Activated CD8-positive, alpha-beta memory T cell treated with anti-CD3 and anti-CD28 coated beads for 1 hour (primary cell): ENCODE results near the gene PLIN3.
"Not testable (repeated sequence)": the region's sequence is repeated elsewhere in the genome, so short reads cannot be mapped to it uniquely, and the experiment has no call there.

ENCODE experiments used
- DNase-seq, 2 donors: peaks; one replicate each; pipeline ENCODE4 v3.0.0-alpha.2; 2020; ENCODE audit warnings: low read depth in 1 of 2; ENCODE audit errors: extremely low read depth in 1 of 2

The PLIN3 gene

DNA sequence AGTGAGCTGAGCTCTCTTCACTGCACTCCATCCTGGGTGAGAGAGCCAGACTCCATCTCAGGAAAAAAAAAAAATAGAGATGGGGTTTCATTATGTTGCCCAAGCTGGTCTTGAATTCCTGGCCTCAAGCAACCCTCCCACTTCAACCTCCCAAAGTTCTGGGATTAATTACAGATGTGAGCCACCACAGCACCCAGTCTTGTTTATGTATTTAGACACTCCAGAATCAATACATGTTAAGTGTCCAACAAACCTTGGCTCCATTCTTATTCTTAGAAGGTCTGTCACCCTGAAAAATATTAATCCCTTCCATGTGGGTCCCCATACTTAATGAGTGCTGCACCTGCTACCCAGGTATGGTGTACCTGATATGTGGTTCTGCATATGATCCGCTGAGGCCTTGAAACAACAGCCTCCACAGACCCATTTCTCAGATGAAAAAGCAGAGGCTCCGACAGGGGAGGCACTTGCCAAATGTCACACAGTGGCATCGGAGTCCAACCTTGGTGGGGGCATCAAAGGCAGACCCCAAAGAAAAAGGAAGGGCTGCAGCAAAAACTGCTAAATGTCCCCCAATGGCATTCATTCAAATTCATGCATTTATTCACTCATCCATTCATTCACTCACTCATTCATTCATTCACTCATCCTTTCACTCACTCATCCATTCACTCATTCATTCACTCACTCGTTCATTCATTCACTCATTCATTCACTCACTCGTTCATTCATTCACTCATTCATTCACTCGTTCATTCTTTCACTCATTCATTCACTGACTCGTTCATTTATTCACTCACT lies 52.6 kb downstream of the PLIN3 start:
- DNase-seq: no peak

DNA sequence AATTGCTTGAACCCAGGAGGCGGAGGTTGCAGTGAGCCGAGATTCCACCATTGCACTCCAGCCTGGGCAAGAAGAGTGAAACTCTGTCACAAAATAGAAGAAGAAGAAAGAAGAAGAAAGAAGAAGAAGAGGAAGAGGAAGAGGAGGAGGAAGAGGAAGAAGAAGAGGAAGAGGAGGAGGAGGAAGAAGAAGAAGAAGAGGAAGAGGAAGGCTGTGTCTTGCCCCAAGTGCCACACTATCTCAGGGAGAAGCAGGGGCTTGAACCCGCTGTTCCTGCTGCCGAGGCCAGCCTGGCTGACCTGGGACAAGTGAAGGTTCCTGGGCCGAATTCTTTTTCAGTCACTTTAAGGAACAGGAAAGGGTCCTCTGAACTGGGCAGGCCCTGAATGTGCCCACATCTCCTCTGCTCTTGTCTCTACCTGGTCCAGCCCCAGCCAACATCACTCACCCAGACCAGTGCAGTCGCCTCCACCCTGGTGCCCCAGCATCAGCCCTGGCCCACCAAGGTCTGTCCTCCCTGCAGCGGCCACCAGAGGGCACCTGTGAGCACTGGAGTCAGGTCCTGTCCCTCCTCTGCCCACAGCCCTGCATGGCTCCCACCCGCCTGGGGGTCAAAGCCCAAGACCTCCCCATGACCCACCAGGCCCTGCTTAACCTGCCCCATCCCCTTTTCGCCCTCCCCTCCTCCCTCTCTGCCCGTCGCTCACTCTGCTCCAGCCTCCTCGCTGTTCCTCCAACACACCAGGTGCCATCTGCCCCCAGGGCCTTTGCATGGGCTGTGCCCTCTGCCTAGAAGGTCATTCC lies 55.9 kb downstream of the PLIN3 start:
- DNase-seq: peak; percentile 78 to 87

GRCh38 chr19:4807188-4807587 lies 60.3 kb downstream of the PLIN3 start:
- DNase-seq: no peak

- no peak for DNase-seq
Measured at GRCh38 chr19:4806384-4806783, 61.1 kb downstream of the PLIN3 start.

- DNase-seq: not testable (repeated sequence)
Measured at GRCh38 chr19:4805140-4805539, 62.3 kb downstream of the PLIN3 start.

DNA sequence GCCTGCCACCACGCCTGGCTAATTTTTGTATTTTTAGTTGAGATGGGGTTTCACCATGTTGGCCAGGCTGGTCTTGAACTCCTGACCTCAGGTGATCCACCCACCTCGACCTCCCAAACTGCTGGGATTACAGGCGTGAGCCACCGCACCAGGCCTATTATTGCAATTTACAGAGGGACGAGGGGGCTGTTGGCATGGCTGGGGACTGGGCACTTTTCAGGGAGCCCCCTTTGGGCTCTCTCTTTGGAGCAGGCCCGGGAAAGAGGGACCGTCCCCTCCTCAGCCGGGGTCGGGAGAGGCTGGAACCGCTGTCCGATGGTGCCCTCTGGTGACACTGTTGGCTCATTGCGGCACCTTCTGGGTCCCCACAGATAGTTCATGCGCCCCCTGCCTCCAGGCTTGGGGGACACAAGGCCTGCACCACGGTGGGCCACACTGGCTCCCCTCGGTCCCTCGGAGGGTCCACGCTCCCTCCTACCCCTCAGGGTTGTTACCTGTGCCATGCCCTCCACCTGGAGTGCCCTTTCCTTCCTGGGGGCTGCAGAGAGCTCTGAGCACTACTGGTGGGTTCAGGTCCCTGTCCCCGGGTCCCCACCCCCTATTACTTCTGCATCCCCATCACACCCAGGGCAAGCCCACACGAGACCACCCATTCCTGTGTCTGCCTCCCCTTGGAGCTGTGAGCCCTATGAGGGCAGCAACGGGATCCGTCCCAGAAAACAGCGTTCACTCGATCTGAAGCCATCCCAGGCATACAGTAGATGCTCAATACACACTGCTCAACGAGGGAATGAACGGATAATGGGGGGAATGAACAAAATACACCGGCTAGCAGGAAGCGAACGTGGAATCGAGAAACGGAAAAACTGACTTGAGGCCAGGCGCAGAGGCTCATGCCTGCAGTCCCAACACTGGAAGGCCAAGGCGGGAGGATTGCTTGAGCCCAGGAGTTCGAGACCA lies 63.5 kb downstream of the PLIN3 start:
- peak; percentile 27 to 49 for DNase-seq

GRCh38 chr19:4802711-4803110 lies 64.8 kb downstream of the PLIN3 start:
- DNase-seq: no peak

- no peak for DNase-seq
Measured at GRCh38 chr19:4801085-4801619, 66.3 kb downstream of the PLIN3 start.

- no peak for DNase-seq
Measured at GRCh38 chr19:4800591-4801081, 66.8 kb downstream of the PLIN3 start.

DNA sequence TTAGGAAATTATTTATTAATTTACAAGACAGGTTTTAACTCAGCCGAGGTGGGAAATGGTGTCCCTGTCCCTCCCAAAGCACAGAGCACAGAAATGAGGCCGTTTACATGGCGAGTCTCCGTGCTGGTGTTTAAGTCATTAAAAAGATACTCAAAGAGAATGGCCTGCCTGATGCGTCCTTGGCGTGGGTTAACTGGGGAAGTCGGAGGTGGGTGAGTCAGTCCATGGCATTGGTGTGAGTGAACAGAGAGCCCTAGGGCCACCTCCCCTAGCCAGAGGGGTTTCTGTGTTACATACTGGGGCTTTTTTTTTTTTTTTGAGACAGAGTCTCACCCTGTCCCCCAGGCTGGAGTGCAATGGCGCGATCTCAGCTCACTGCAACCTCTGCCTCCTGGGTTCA lies 72.1 kb downstream of the PLIN3 start:
- no peak for DNase-seq

GRCh38 chr19:4794971-4795370 lies 72.5 kb downstream of the PLIN3 start:
- DNase-seq: no peak

- not testable (repeated sequence) for DNase-seq
Measured at GRCh38 chr19:4793278-4793677, 74.2 kb downstream of the PLIN3 start.

DNA sequence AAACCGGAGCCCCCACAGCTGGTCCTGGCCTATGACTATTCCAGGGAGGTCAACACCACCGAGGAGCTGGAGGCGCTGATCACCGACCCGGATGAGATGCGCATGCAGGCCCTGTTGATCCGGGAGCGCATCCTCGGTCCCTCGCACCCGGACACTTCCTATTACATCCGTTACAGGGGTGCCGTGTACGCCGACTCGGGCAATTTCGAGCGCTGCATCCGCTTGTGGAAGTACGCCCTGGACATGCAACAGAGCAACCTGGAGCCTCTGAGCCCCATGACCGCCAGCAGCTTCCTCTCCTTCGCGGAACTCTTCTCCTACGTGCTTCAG lies 74.6 kb downstream of the PLIN3 start:
- not testable (repeated sequence) for DNase-seq

DNA sequence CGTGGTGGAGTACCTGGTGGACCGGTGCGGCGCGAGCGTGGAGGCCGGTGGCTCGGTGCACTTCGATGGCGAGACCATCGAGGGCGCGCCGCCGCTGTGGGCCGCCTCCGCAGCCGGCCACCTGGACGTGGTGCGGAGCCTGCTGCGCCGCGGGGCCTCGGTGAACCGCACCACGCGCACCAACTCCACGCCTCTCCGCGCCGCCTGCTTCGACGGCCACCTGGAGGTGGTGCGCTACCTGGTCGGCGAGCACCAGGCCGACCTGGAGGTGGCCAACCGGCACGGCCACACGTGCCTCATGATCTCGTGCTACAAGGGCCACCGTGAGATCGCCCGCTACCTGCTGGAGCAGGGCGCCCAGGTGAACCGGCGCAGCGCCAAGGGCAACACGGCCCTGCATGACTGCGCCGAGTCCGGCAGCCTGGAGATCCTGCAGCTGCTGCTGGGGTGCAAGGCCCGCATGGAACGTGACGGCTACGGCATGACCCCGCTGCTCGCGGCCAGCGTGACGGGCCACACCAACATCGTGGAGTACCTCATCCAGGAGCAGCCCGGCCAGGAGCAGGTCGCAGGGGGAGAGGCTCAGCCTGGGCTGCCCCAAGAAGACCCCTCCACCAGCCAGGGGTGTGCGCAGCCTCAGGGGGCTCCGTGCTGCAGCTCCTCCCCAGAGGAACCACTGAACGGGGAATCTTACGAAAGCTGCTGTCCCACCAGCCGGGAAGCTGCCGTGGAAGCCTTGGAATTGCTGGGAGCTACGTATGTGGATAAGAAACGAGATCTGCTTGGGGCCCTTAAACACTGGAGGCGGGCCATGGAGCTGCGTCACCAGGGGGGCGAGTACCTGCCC lies 75.2 kb downstream of the PLIN3 start:
- DNase-seq: not testable (repeated sequence)

- DNase-seq: peak; percentile 97 to 98
Measured at GRCh38 chr19:4791183-4792018, 76.1 kb downstream of the PLIN3 start, which contains the start of gene FEM1A. FEM1A (plus strand) TSS chr19:4791734; CDS start chr19:4791855, 121 bp downstream.
